MM.1S (cell line): Measurements from ENCODE around the gene P3H2.

ENCODE experiments used
- EZH2 ChIP-seq: fragments of 300-600 bp; sonication (generic); optimal IDR thresholded peaks from 2 replicates; pipeline ENCODE3; 2017; ENCODE audit warnings: low read depth, mild to moderate bottlenecking, antibody characterized with exemption, low read length, mixed read lengths
- EZH2phosphoT487 ChIP-seq: fragments of 300-600 bp; sonication (generic); IDR thresholded peaks from 2 replicates; pipeline ENCODE4 v1.6.1; 2018; ENCODE audit warnings: antibody characterized with exemption, low read length
- TF ChIP-seq, protein P1 (sequence below): fragments of 300-600 bp; sonication (generic); IDR thresholded peaks from 2 replicates; pipeline ENCODE4 v1.5.1; 2016; ENCODE audit warnings: antibody characterized with exemption, low read length, mixed read lengths

DNA sequence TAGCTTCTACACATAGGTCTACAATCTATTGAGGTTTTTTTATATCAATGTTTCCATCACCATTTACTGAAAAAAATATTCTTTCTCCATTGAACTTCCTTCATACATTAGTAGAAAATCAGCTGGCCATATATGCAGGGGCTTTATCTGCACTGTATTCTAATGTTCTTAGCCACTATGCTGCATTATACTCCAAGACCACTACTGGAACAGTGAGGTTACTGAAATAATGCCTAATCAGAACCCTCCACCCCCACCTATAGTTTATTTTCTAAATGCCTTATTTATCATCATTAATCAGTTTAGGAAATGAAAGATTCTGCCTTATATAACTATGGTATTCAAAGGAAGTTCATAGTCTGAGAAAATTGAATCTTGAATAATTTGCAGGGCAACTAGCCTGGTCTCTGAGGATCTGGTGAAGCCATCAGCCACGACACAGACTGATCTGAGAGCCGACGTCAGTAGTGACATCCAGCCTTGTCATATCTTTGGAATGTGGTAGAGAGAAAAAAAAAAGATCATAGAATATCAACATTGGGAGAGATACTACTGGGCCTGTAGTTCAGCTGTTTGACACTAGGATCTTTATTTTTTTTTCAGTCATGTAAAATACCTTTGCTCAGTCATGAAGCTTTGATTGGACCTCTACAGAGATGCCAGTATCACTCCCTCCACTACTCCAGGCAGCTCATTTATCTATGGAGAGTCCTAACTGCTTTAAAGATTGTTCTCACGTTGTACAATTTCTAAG lies 66.6 kb downstream of the P3H2 start:
- no peak for TF ChIP-seq EZH2
- TF ChIP-seq, protein P1, sequence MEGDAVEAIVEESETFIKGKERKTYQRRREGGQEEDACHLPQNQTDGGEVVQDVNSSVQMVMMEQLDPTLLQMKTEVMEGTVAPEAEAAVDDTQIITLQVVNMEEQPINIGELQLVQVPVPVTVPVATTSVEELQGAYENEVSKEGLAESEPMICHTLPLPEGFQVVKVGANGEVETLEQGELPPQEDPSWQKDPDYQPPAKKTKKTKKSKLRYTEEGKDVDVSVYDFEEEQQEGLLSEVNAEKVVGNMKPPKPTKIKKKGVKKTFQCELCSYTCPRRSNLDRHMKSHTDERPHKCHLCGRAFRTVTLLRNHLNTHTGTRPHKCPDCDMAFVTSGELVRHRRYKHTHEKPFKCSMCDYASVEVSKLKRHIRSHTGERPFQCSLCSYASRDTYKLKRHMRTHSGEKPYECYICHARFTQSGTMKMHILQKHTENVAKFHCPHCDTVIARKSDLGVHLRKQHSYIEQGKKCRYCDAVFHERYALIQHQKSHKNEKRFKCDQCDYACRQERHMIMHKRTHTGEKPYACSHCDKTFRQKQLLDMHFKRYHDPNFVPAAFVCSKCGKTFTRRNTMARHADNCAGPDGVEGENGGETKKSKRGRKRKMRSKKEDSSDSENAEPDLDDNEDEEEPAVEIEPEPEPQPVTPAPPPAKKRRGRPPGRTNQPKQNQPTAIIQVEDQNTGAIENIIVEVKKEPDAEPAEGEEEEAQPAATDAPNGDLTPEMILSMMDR: no peak
- no peak for TF ChIP-seq EZH2phosphoT487
